K562 (cell line): ENCODE measurements around the gene MGRN1. TPM values are rescaled to one million over a fixed set of nuclear protein-coding genes. Genes with fewer than 3 reads are reported as not detected.

Source experiments
- AFF4 ChIP-seq: sonication (generic); formaldehyde crosslinking; IDR thresholded peaks from 2 replicates; pipeline ENCODE4 v1.8.0; 2023; ENCODE audit warnings: mild to moderate bottlenecking, missing genetic modification reagents
- EGR1 ChIP-seq: fragments of 450-650 bp; conservative IDR thresholded peaks from 2 replicates; pipeline ENCODE4 v1.6.1; 2017; ENCODE audit warnings: mild to moderate bottlenecking
- ILF3 ChIP-seq: fragments of 450-650 bp; IDR thresholded peaks from 2 replicates; pipeline ENCODE4 v1.6.1; 2018; ENCODE audit warnings: antibody characterized with exemption, mild to moderate bottlenecking, moderate library complexity, borderline replicate concordance
- IRF2 ChIP-seq: sonication (generic); formaldehyde crosslinking; IDR thresholded peaks from 2 replicates; pipeline ENCODE4 v1.8.1; 2022; ENCODE audit warnings: mild to moderate bottlenecking, missing genetic modification reagents
- MECOM ChIP-seq: fragments of 250-450 bp; sonication (Bioruptor Pico); IDR thresholded peaks from 2 replicates; pipeline ENCODE4 v1.8.0; 2022; ENCODE audit warnings: inconsistent platforms
- MXI1 ChIP-seq: IDR thresholded peaks from 2 replicates; pipeline ENCODE4 v1.6.1; 2011; ENCODE audit warnings: low read depth, mild to moderate bottlenecking, improper control_type of control experiment, low read length
- PHF8 ChIP-seq: fragments of 200-600 bp; sonication (generic); IDR thresholded peaks from 2 replicates; pipeline ENCODE4 v1.6.1; 2012; ENCODE audit warnings: mixed run types, mild to moderate bottlenecking, inconsistent platforms, low read length, moderate library complexity, borderline replicate concordance
- RCOR1 ChIP-seq, 2 experiments: IDR thresholded peaks; 2 replicates each; pipeline ENCODE4 v1.6.1; 2012; ENCODE audit warnings: low read depth in 2 of 2, low read length in 2 of 2, borderline replicate concordance in 1 of 2, improper control_type of control experiment in 1 of 2
- polyA plus RNA-seq, 8 experiments: library from polyadenylated mRNA; depleted of rRNA in 4 of 8; stranded (reverse) in 5 of 8; unstranded in 3 of 8; fragments of >200 nt; fragmentation: Nextera tagmentation in 2 of 8; fragmentation: Illumina TruSeq in 1 of 8; extraction: Ambion mirVana in 2 of 8; extraction: Trizol in 1 of 8; gene quantifications; 2 replicates each; pipeline versions ENCODE4 v1.2.1 to v1.2.3, GENCODE V29; 2011 to 2014; ENCODE audit warnings: inconsistent platforms in 1 of 8, missing spikeins in 1 of 8
- total RNA-seq, 7 experiments: library from RNA; depleted of rRNA in 6 of 7; stranded (reverse); fragments of >200 nt in 6 of 7; fragmentation: Illumina TruSeq in 2 of 7; extraction: Trizol in 2 of 7; gene quantifications; 2 replicates each; pipeline versions ENCODE4 v1.2.1 to v1.2.3, GENCODE V29; 2011 to 2021; ENCODE audit warnings: low replicate concordance in 1 of 7
- TF ChIP-seq, protein P1 (sequence below), 2 experiments: IDR thresholded peaks; 2 replicates each; pipeline ENCODE4 v1.6.1; 2011; ENCODE audit warnings: borderline replicate concordance in 1 of 2, control low read depth in 1 of 2, low read depth in 1 of 2, low read length in 1 of 2, mild to moderate bottlenecking in 1 of 2, mixed read lengths in 1 of 2, moderate library complexity in 1 of 2; ENCODE audit not compliant: insufficient read depth in 1 of 2, insufficient read length in 1 of 2, poor library complexity in 1 of 2, severe bottlenecking in 1 of 2; ENCODE audit errors: extremely low read depth in 1 of 2
- TF ChIP-seq, protein P2 (sequence below): sonication (generic); formaldehyde crosslinking; IDR thresholded peaks from 2 replicates; pipeline ENCODE4 v1.8.0; 2023; ENCODE audit warnings: missing genetic modification reagents, mild to moderate bottlenecking, borderline replicate concordance
- TF ChIP-seq, protein P3 (sequence below): fragments of 450-650 bp; formaldehyde crosslinking; conservative IDR thresholded peaks from 2 replicates; pipeline ENCODE4 v1.4.0; 2022; ENCODE audit warnings: mild to moderate bottlenecking, missing genetic modification characterization

The MGRN1 gene
- total and polyA plus RNA-seq, 9 of the 15 experiments (the other 6 are each of a cell fraction or from before 2014, with no cell fraction given), result 0.15 to 37.9 (median 6.0) TPM

DNA sequence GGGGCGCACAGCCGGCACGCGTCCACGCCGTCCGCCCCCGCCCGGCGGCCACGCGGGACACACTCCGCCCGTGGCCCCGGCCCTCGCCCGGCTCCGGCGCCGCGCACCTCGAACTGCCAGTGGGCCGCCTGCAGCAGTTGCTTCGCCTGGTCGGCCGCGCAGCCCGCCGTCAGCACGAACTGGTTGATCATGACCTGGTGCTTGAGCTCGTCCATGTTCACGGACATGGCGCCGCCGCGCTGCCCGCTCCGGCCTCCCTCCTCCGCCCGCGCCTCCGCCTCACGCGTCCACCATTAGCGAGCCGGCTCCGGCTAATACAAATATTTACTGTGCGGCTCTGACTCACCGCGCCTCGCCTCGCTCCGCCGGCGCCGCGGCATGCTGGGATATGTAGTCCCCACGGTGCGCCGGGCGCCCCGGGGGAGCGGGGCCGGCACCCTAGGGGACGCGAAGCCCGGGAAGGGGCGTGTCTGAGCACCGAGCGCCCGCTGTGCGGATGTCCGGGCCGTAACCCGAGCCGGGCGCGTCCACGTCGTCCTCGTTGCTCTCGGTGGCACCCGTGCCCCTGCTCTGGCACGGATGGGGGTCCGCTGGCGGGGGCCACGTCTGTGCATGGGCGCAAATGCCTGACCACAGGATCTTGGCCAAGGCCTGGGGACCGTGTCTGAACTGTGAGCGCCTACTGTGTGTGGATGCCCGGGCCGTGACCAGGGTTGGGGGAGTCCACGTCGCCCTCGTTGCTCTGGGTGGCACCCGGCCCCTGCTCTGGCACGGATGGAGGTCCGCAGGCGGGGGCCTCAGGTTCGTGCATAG is 9.8 kb upstream of the MGRN1 start, which contains the start of gene UBALD1 (continued):
- TF ChIP-seq IRF2, result no peak
- TF ChIP-seq ILF3, result no peak
- TF ChIP-seq AFF4 (CRISPR knock-in tag), result no peak
- peak in 1 of 2 experiments; percentile 44; a peak in 1 of 4 replicates for TF ChIP-seq RCOR1 (IDR thresholded peaks at IDR 0.05; ENCODE audit: borderline replicate concordance in 1 of 2, low read depth in 2 of 2, low read length in 2 of 2)
- TF ChIP-seq MECOM, result no peak
- peak; percentile 64 for TF ChIP-seq EGR1
- TF ChIP-seq, protein P1, sequence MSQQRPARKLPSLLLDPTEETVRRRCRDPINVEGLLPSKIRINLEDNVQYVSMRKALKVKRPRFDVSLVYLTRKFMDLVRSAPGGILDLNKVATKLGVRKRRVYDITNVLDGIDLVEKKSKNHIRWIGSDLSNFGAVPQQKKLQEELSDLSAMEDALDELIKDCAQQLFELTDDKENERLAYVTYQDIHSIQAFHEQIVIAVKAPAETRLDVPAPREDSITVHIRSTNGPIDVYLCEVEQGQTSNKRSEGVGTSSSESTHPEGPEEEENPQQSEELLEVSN (IDR thresholded peaks at IDR 0.05; ENCODE audit: borderline replicate concordance in 1 of 2, extremely low read depth in 1 of 2, insufficient read depth in 1 of 2, insufficient read length in 1 of 2, low read depth in 1 of 2, low read length in 1 of 2, poor library complexity in 1 of 2, severe bottlenecking in 1 of 2), result peak in 1 of 2 experiments; percentile 33
- TF ChIP-seq, protein P2, sequence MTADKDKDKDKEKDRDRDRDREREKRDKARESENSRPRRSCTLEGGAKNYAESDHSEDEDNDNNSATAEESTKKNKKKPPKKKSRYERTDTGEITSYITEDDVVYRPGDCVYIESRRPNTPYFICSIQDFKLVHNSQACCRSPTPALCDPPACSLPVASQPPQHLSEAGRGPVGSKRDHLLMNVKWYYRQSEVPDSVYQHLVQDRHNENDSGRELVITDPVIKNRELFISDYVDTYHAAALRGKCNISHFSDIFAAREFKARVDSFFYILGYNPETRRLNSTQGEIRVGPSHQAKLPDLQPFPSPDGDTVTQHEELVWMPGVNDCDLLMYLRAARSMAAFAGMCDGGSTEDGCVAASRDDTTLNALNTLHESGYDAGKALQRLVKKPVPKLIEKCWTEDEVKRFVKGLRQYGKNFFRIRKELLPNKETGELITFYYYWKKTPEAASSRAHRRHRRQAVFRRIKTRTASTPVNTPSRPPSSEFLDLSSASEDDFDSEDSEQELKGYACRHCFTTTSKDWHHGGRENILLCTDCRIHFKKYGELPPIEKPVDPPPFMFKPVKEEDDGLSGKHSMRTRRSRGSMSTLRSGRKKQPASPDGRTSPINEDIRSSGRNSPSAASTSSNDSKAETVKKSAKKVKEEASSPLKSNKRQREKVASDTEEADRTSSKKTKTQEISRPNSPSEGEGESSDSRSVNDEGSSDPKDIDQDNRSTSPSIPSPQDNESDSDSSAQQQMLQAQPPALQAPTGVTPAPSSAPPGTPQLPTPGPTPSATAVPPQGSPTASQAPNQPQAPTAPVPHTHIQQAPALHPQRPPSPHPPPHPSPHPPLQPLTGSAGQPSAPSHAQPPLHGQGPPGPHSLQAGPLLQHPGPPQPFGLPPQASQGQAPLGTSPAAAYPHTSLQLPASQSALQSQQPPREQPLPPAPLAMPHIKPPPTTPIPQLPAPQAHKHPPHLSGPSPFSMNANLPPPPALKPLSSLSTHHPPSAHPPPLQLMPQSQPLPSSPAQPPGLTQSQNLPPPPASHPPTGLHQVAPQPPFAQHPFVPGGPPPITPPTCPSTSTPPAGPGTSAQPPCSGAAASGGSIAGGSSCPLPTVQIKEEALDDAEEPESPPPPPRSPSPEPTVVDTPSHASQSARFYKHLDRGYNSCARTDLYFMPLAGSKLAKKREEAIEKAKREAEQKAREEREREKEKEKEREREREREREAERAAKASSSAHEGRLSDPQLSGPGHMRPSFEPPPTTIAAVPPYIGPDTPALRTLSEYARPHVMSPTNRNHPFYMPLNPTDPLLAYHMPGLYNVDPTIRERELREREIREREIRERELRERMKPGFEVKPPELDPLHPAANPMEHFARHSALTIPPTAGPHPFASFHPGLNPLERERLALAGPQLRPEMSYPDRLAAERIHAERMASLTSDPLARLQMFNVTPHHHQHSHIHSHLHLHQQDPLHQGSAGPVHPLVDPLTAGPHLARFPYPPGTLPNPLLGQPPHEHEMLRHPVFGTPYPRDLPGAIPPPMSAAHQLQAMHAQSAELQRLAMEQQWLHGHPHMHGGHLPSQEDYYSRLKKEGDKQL (CRISPR knock-in tag), result no peak
- peak; percentile 89; the same call in 1 of the 2 replicates for TF ChIP-seq PHF8
- 0 out of 2 replicates have a peak, but pooled peaks have one; percentile 26 for TF ChIP-seq MXI1
- TF ChIP-seq, protein P3, sequence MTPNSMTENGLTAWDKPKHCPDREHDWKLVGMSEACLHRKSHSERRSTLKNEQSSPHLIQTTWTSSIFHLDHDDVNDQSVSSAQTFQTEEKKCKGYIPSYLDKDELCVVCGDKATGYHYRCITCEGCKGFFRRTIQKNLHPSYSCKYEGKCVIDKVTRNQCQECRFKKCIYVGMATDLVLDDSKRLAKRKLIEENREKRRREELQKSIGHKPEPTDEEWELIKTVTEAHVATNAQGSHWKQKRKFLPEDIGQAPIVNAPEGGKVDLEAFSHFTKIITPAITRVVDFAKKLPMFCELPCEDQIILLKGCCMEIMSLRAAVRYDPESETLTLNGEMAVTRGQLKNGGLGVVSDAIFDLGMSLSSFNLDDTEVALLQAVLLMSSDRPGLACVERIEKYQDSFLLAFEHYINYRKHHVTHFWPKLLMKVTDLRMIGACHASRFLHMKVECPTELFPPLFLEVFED, result no peak
